Adrenal gland (tissue), 12 donors: Measurements from ENCODE around the gene TNS2. TPM values are rescaled to one million over a fixed set of nuclear protein-coding genes. Genes with fewer than 3 reads are reported as not detected.
"Not testable (repeated sequence)": the region's sequence is repeated elsewhere in the genome, so short reads cannot be mapped to it uniquely, and the experiment has no call there.

Experiments used
- DNase-seq, 7 donors: peaks; one replicate each; pipeline ENCODE4 v3.0.0-alpha.2; 2019 to 2020
- H3K27ac ChIP-seq, 5 donors: fragments of 200-600 bp; sonication (generic) in 4 of 5; 1 replicate in 3 of 5; 2 replicates in 2 of 5; pipeline versions ENCODE4 v1.5.1 to v1.8.0; 2016 to 2020; ENCODE audit warnings: mild to moderate bottlenecking in 1 of 5
- H3K27me3 ChIP-seq: fragments of 200-600 bp; 2 replicates; pipeline ENCODE4 v1.8.0; 2021
- H3K36me3 ChIP-seq, 2 donors: fragments of 200-600 bp; replicated peaks in 1 of 2; 1 replicate in 1 of 2; 2 replicates in 1 of 2; pipeline versions ENCODE4 v1.5.1 to v1.8.0; 2018 to 2022
- H3K4me1 ChIP-seq, 2 donors: fragments of 200-600 bp; replicated peaks in 1 of 2; 1 replicate in 1 of 2; 2 replicates in 1 of 2; pipeline versions ENCODE4 v1.5.1 to v1.8.0; 2018 to 2021
- H3K4me3 ChIP-seq, 4 donors: fragments of 200-600 bp; sonication (generic) in 3 of 4; one replicate each; pipeline ENCODE4 v1.5.1; 2016 to 2018
- H3K9me3 ChIP-seq, 3 donors: fragments of 200-600 bp; sonication (generic) in 1 of 3; replicated peaks in 1 of 3; 1 replicate in 2 of 3; 2 replicates in 1 of 3; pipeline versions ENCODE4 v1.5.1 to v1.8.0; 2016 to 2021
- CTCF ChIP-seq, 6 experiments: fragments of 450-650 bp in 4 of 6; fragments of 200-600 bp in 2 of 6; sonication (generic) in 1 of 6; IDR thresholded peaks; 1 replicate in 5 of 6; 2 replicates in 1 of 6; pipeline versions ENCODE4 v1.5.1 to v1.8.0; 2016 to 2021; ENCODE audit warnings: antibody characterized with exemption in 6 of 6, mild to moderate bottlenecking in 2 of 6, moderate library complexity in 1 of 6
- POLR2A ChIP-seq, 2 donors: fragments of 450-650 bp; IDR thresholded peaks; one replicate each; pipeline ENCODE4 v1.6.1; 2017; ENCODE audit warnings: antibody characterized with exemption in 2 of 2, mild to moderate bottlenecking in 2 of 2, moderate library complexity in 1 of 2
- WGBS, 4 donors: extraction: QIAGEN DNeasy Blood & Tissue Kit in 2 of 4; methylation state at CpG; one replicate each; pipeline versions ENCODE4 v1.1.5 to v1.1.7; 2013 to 2017; 5-methylcytosine and 5-hydroxymethylcytosine counted together
- intact Hi-C, 2 donors: fragments of 100-400 bp; cut with DNase I; formaldehyde crosslinking; loops; one replicate each; pipeline versions ENCODE4 v1.14.1 to v1.15.0; 2022 to 2023
- polyA plus RNA-seq, 3 donors: library from polyadenylated mRNA; stranded (reverse); fragments of 200-250 nt in 2 of 3; fragments of 350-450 nt in 1 of 3; fragmentation: Illumina TruSeq in 1 of 3; extraction: RNeasy Lipid Tissue Mini Kit (QIAGEN cat#74804) in 1 of 3; gene quantifications; one replicate each; pipeline ENCODE4 v1.2.3, GENCODE V29; 2013 to 2014
- total RNA-seq, 9 donors: library from RNA; depleted of rRNA in 4 of 9; stranded (reverse); fragments of >200 nt in 4 of 9; fragments of 120-200 nt in 1 of 9; fragmentation: NEBNext Ultra II Directional in 1 of 9; extraction: Animal tissue kit (Norgen Biotek cat#: 25700) in 1 of 9; gene quantifications; one replicate each; pipeline versions ENCODE4 v1.1.0 to v1.2.4, GENCODE V29; 2013 to 2023
- donor health status: healthy with polysubstance abuse.
- donor health status: Bipolar disorder and iron deficiency.
- donor health status: DM: yes; HTN: yes; CAD: no.
- donor health status: DM: no; HTN: no; CAD: no.
- donor health status: DM: no; HTN: no; CAD: no.
- donor health status: DM: yes; HTN: yes; CAD: no.

The TNS2 gene
- total and polyA plus RNA-seq, 12 donors, result 21.8 to 1,019 (median 175) TPM

GRCh38 chr12:53005215-53005985, 44.5 kb upstream of the TNS2 start:
- peaks cover 35 to 46% of the 10 kb centered on the region in 2 donors for H3K4me1 ChIP-seq
- 19 to 25% (median 22%) methylated on average over 28 of the region's 28 CpGs for WGBS, 4 donors
- H3K36me3 ChIP-seq, result peaks cover 0 to 1% of the 10 kb centered on the region in 2 donors
- TF ChIP-seq POLR2A (IDR thresholded peaks at IDR 0.05) (no peak), CTCF (IDR thresholded peaks at IDR 0.05) (no peak)
- H3K27ac ChIP-seq, result peak overlapping the region in 4 of 5 donors; percentile 69 to 97 (median 82)
- no peaks in the 10 kb centered on the region for H3K27me3 ChIP-seq
- peak; percentile 14 to 74 (median 43) for DNase-seq
- H3K9me3 ChIP-seq, result no peaks in the 10 kb centered on the region
- intact Hi-C loops, result no loop called here
- H3K4me3 ChIP-seq, result peak overlapping the region in 3 of 4 donors; percentile 4 to 77 (median 36)

- no peaks in the 10 kb centered on the region for H3K27me3 ChIP-seq
- peak; percentile 100 for DNase-seq
- intact Hi-C loops, result no loop called here
- H3K4me1 ChIP-seq, result peaks cover 35 to 54% of the 10 kb centered on the region in 2 donors
- no peaks in the 10 kb centered on the region for H3K9me3 ChIP-seq
- WGBS, 4 donors, result 0 to 1% (median 0%) methylated on average over 19 to 64 of the region's 64 CpGs
- H3K4me3 ChIP-seq, result peak within 1 kb of the TSS; percentile 41 to 92 (median 64)
- peaks cover 0 to 8% of the 10 kb centered on the region in 2 donors for H3K36me3 ChIP-seq
- TF ChIP-seq CTCF (IDR thresholded peaks at IDR 0.05) (no peak), POLR2A (IDR thresholded peaks at IDR 0.05) (peak; percentile 61 to 83)
- peak within 1 kb of the TSS; percentile 74 to 97 (median 92) for H3K27ac ChIP-seq
Measured at GRCh38 chr12:53005986-53006809, 43.7 kb upstream of the TNS2 start, which contains the start of gene EIF4B. Gene EIF4B (plus strand): TSS chr12:53006456. CDS start chr12:53006484, 28 bp downstream.

GRCh38 chr12:53006810-53007309, 43.0 kb upstream of the TNS2 start:
- intact Hi-C loops, result no loop called here
- Histone ChIP-seq H3K4me1 (peaks cover 35 to 58% of the 10 kb centered on the region in 2 donors), H3K4me3 (peak overlapping the region; percentile 41 to 92 (median 64)), H3K27ac (peak overlapping the region; percentile 74 to 97 (median 92)), H3K27me3 (no peaks in the 10 kb centered on the region), H3K36me3 (peaks cover 0 to 8% of the 10 kb centered on the region in 2 donors), H3K9me3 (no peaks in the 10 kb centered on the region)
- DNase-seq, result peak; percentile 78 to 85 (median 80)
- TF ChIP-seq POLR2A (IDR thresholded peaks at IDR 0.05) (no peak), CTCF (IDR thresholded peaks at IDR 0.05) (no peak)
- 0 to 1% (median 0%) methylated on average over 27 to 38 of the region's 38 CpGs for WGBS, 4 donors

GRCh38 chr12:53007343-53007742, 42.5 kb upstream of the TNS2 start:
- Histone ChIP-seq H3K27ac (peak overlapping the region in 2 of 5 donors; percentile 92 to 97), H3K9me3 (no peaks in the 10 kb centered on the region), H3K4me3 (peak overlapping the region in 2 of 4 donors; percentile 77 to 92), H3K27me3 (no peaks in the 10 kb centered on the region), H3K36me3 (peaks cover 0 to 8% of the 10 kb centered on the region in 2 donors), H3K4me1 (peaks cover 35 to 58% of the 10 kb centered on the region in 2 donors)
- DNase-seq, result no peak
- intact Hi-C loops, result no loop called here
- whole genome bisulfite sequencing, 4 donors, result 15 to 22% (median 17%) methylated on average over 4 of the region's 4 CpGs
- TF ChIP-seq CTCF (IDR thresholded peaks at IDR 0.05), result no peak
- TF ChIP-seq POLR2A (IDR thresholded peaks at IDR 0.05), result no peak

GRCh38 chr12:53008760-53009159, 41.1 kb upstream of the TNS2 start:
- H3K27me3 ChIP-seq, H3K9me3 ChIP-seq, DNase-seq, H3K36me3 ChIP-seq, H3K27ac ChIP-seq, H3K4me3 ChIP-seq, intact Hi-C loops: not testable (repeated sequence)
- WGBS, 4 donors, result 88 to 92% (median 91%) methylated on average over 15 of the region's 15 CpGs
- peaks cover 35 to 59% of the 10 kb centered on the region in 2 donors for H3K4me1 ChIP-seq
